ENCODE results near the gene LRRC3. TPM values are rescaled to one million over a fixed set of nuclear protein-coding genes. Genes with fewer than 3 reads are reported as not detected.

The LRRC3 gene
- total RNA-seq, 5 donors from 2014 or later (not counting 1 experiment from before 2014, with no cell fraction given) = 0.76 to 2.2 (median 0.98) TPM

DNA sequence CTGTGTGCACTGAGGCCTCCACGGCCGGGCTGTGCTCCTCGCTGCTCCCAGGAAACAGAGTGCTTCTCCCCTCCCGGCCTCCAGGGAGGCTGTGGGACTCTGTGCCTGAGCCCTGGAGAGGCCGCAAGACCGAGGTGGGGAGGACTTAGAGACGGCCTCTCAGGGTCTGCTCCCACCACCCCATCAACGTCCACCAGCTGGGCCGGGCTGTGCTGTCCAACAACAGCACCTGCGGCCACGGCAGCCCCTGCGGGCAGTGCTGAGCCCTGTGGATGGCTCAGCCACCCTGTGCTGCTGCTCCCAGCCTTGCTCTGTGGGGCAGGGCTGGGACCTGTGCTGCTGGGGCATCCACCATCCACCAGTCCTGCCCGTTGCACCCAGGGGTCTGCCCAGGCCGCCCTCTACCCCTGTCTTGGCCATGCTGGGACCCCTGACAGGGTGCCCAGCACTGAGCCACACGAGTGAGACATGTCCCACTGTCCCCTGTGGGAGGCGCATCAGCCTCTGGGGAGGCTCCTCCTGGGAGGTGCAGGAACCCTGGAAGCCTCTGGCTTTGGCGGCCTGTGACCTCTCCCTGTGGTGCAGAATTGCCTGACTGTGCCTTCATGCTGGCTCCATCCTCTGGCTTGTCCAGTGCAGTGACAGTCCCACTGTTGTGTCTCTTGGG, 31.2 kb upstream of the LRRC3 start:
- peaks cover 0 to 2% of the 10 kb centered on the region in 2 experiments for H3K27me3 ChIP-seq (replicated peaks in 1 of 2; ENCODE audit: control insufficient read depth in 2 of 2, extremely low read depth in 1 of 2, insufficient read depth in 2 of 2, low read length in 1 of 2)
- WGBS (ENCODE audit: insufficient coverage) = 82% methylated on average over 17 of the region's 17 CpGs
- no peaks in the 10 kb centered on the region for H3K9me3 ChIP-seq
- no peaks in the 10 kb centered on the region for H3K36me3 ChIP-seq (ENCODE audit: control insufficient read depth in 2 of 2, extremely low read depth in 1 of 2, insufficient read depth in 1 of 2, low read length in 1 of 2)
- ChIA-PET CTCF (no interaction called here), POLR2A (no interaction called here)
- no peak overlapping the region for H3K27ac ChIP-seq (ENCODE audit: low read length)
- no peaks in the 10 kb centered on the region for H3K4me1 ChIP-seq (ENCODE audit: control insufficient read depth in 1 of 2, extremely low read depth in 1 of 2, insufficient read depth in 2 of 2, low read length in 2 of 2)
- ATAC-seq (replicated peaks in 1 of 4) = no peak
- Mint-ChIP-seq H3K4me3 (no peak overlapping the region), H3K36me3 (no peaks in the 10 kb centered on the region), H3K9me3 (peaks cover 2 to 6% (median 3%) of the 10 kb centered on the region in 3 donors), H3K4me1 (no peaks in the 10 kb centered on the region), H3K27ac (no peak overlapping the region), H3K27me3 (no peaks in the 10 kb centered on the region)
- H3K4me3 ChIP-seq (ENCODE audit: control insufficient read depth in 1 of 2, extremely low read depth in 1 of 2, low read length in 1 of 2) = no peak overlapping the region
- DNase-seq = no peak

DNA sequence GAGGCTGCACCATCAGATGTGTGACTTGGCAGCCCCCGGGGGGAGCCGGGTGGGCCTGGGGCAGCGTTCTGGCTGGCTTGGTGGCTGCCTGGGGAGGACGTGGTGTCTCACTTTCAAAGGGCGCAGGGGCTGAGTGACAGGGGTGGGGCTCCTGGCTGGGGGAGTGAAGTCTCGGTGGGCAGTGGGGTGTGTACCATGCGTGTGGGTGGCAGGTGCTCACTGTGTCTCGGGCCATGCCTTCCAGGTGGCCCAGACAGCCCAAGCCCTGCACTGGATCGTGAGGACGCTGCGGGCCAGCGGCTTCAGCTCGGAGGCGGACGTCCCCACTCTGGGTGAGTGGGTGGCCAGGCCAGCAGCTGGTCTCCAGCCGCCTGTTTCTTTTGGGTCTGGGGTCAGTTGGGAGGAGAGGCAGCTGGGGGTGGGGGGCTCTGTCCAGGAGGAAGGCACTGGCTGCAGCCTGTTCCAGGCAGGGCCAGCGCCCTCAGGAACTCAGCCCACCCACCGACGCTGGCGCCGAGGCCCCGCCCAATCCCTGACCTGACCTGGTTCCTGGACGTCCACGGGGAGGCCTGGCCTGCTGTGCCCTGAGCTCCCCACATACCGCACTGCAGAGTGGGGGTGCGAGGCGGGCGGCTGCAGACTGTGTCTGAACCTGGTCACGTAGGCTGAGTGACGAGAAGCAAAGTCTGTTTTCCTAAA, 30.6 kb upstream of the LRRC3 start:
- ChIA-PET POLR2A (no interaction called here), CTCF (interaction anchor here in 1 of 2 donors (0.6 kb wide), 1 partner anchor 347 kb away, joined by 4 read pairs; no protein-coding TSS in a partner anchor)
- Histone ChIP-seq H3K27ac (ENCODE audit: low read length) (no peak overlapping the region), H3K4me1 (ENCODE audit: control insufficient read depth in 1 of 2, extremely low read depth in 1 of 2, insufficient read depth in 2 of 2, low read length in 2 of 2) (no peaks in the 10 kb centered on the region), H3K36me3 (ENCODE audit: control insufficient read depth in 2 of 2, extremely low read depth in 1 of 2, insufficient read depth in 1 of 2, low read length in 1 of 2) (no peaks in the 10 kb centered on the region), H3K9me3 (peaks cover 1% of the 10 kb centered on the region), H3K4me3 (ENCODE audit: control insufficient read depth in 1 of 2, extremely low read depth in 1 of 2, low read length in 1 of 2) (no peak overlapping the region), H3K27me3 (replicated peaks in 1 of 2; ENCODE audit: control insufficient read depth in 2 of 2, extremely low read depth in 1 of 2, insufficient read depth in 2 of 2, low read length in 1 of 2) (peaks cover 0 to 2% of the 10 kb centered on the region in 2 experiments)
- Mint-ChIP-seq H3K4me1 (no peaks in the 10 kb centered on the region), H3K9me3 (peaks cover 3 to 4% (median 4%) of the 10 kb centered on the region in 3 donors), H3K27ac (no peak overlapping the region), H3K4me3 (no peak overlapping the region), H3K27me3 (no peaks in the 10 kb centered on the region), H3K36me3 (no peaks in the 10 kb centered on the region)
- 89% methylated on average over 29 of the region's 30 CpGs for WGBS (ENCODE audit: insufficient coverage)
- DNase-seq (no peak), ATAC-seq (replicated peaks in 1 of 4) (no peak)

DNA sequence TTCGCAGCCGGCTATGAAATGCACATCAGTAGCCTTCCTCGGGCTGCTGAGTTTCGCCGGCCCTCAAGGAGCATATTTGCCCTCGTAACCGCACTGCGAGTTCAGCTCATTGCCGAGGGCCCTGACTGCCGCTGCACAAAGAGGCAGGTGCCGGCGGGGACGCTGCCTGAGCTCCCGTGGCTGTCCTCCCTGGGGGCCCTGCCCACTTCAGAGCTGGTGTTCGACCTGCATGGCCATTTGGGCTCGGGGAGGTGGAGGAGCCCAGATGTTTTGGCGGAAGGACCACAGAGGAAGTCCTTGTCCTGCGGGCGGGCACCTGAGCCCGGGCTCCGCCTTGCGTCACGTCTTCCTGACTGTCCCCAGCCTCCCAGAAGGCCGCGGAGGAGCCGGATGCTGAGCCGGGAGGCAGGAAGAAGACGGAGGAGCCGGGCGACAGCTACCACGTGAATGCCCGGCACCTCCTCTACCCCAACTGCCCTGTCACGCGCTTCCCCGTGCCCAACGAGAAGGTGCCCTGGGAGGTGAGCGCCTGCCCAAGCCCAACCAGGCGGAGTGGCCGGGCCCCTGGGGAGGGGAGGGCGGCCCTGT, 29.9 kb upstream of the LRRC3 start:
- Histone ChIP-seq H3K36me3 (ENCODE audit: control insufficient read depth in 2 of 2, extremely low read depth in 1 of 2, insufficient read depth in 1 of 2, low read length in 1 of 2) (no peaks in the 10 kb centered on the region), H3K9me3 (peaks cover 5% of the 10 kb centered on the region), H3K27ac (ENCODE audit: low read length) (no peak overlapping the region), H3K27me3 (replicated peaks in 1 of 2; ENCODE audit: control insufficient read depth in 2 of 2, extremely low read depth in 1 of 2, insufficient read depth in 2 of 2, low read length in 1 of 2) (peaks cover 0 to 2% of the 10 kb centered on the region in 2 experiments), H3K4me3 (ENCODE audit: control insufficient read depth in 1 of 2, extremely low read depth in 1 of 2, low read length in 1 of 2) (no peak overlapping the region), H3K4me1 (ENCODE audit: control insufficient read depth in 1 of 2, extremely low read depth in 1 of 2, insufficient read depth in 2 of 2, low read length in 2 of 2) (no peaks in the 10 kb centered on the region)
- H3K27ac Mint-ChIP-seq = no peak overlapping the region
- WGBS (ENCODE audit: insufficient coverage) = 92% methylated on average over 27 of the region's 40 CpGs
- H3K36me3 Mint-ChIP-seq = peaks cover 3% of the 10 kb centered on the region
- H3K27me3 Mint-ChIP-seq = no peaks in the 10 kb centered on the region
- ATAC-seq (replicated peaks in 1 of 4) (no peak), DNase-seq (no peak)
- H3K4me1 Mint-ChIP-seq = no peaks in the 10 kb centered on the region
- H3K9me3 Mint-ChIP-seq = peaks cover 7 to 9% (median 8%) of the 10 kb centered on the region in 3 donors
- ChIA-PET POLR2A (no interaction called here), CTCF (interaction anchor here in 1 of 2 donors (0.6 kb wide), 1 partner anchor 347 kb away, joined by 4 read pairs; no protein-coding TSS in a partner anchor)
- no peak overlapping the region for H3K4me3 Mint-ChIP-seq

DNA sequence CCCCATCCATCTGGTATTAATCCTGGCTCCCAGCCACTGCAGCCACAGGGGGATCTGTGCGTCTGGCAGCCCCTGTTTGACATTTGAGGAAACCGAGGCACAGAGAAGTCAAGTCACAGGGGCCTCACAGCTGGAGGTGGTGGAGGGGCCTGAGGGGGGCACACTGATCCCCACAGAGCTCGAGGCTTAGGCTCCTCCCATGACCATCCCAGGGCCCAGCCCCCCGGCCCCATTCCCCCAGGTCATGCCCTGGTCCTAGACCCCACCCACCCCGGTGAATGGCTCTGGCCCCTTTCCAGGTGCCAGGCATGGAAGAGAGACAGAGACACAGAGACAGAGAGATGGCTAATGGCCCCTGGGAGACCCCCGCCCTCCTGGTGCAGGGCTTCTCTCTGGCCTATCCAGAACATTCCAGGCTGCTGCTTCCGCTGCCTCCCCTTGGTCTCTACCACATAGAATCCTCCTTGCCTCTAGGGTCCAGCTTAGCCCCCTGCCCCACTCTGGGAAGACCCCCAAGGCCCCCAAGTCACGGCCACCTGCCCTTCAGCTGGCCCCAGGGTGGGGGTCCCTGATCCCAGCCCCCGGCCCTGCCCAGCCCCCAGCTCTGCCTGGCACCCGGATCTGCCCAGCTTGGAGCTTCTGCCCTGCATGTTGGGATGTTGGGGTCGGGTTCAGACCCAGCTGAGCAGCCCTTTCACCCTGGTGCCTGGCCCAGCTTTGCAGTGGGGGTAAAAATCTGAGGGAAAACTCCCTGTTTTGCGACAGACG, 29.2 kb upstream of the LRRC3 start:
- no peak overlapping the region for H3K4me3 Mint-ChIP-seq
- Histone ChIP-seq H3K27ac (ENCODE audit: low read length) (no peak overlapping the region), H3K27me3 (replicated peaks in 1 of 2; ENCODE audit: control insufficient read depth in 2 of 2, extremely low read depth in 1 of 2, insufficient read depth in 2 of 2, low read length in 1 of 2) (peaks cover 0 to 2% of the 10 kb centered on the region in 2 experiments), H3K4me1 (ENCODE audit: control insufficient read depth in 1 of 2, extremely low read depth in 1 of 2, insufficient read depth in 2 of 2, low read length in 2 of 2) (no peaks in the 10 kb centered on the region), H3K36me3 (ENCODE audit: control insufficient read depth in 2 of 2, extremely low read depth in 1 of 2, insufficient read depth in 1 of 2, low read length in 1 of 2) (no peaks in the 10 kb centered on the region), H3K4me3 (ENCODE audit: control insufficient read depth in 1 of 2, extremely low read depth in 1 of 2, low read length in 1 of 2) (no peak overlapping the region), H3K9me3 (peaks cover 5% of the 10 kb centered on the region)
- WGBS (ENCODE audit: insufficient coverage) = 82% methylated on average over 9 of the region's 13 CpGs
- ATAC-seq (replicated peaks in 1 of 4) (no peak), DNase-seq (no peak)
- no peak overlapping the region for H3K27ac Mint-ChIP-seq
- H3K27me3 Mint-ChIP-seq = no peaks in the 10 kb centered on the region
- H3K36me3 Mint-ChIP-seq = peaks cover 3% of the 10 kb centered on the region
- ChIA-PET CTCF (no interaction called here), POLR2A (no interaction called here)
- no peaks in the 10 kb centered on the region for H3K4me1 Mint-ChIP-seq
- H3K9me3 Mint-ChIP-seq = peaks cover 10 to 12% (median 11%) of the 10 kb centered on the region in 3 donors

DNA sequence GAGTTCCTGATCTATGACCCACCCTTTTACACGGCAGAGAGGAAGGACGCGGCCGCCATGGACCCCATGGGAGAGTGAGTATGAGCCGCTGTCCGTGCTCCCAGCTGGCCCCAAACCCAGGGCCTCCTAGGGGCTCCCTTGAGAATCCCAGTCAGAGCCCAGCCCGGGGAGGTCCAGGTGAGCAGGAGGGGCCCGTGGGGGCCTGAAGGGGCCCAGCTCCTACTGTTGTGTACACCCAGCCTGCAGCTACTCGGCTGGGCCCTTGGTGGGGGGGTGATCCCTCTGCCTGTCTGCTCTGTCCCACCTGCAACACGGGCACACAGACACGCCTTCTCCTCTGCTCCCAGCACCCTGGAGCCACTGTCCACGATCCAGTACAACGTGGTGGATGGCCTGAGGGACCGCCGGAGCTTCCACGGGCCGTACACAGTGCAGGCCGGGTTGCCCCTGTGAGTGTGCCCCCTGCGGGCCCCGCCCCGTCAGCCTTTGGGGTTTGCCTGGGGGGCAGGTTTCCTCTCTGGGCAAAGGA, 28.6 kb upstream of the LRRC3 start:
- Mint-ChIP-seq H3K36me3 (peaks cover 3% of the 10 kb centered on the region), H3K4me1 (no peaks in the 10 kb centered on the region), H3K27me3 (no peaks in the 10 kb centered on the region), H3K4me3 (no peak overlapping the region), H3K9me3 (peaks cover 11 to 16% (median 15%) of the 10 kb centered on the region in 3 donors), H3K27ac (no peak overlapping the region)
- ChIA-PET POLR2A (no interaction called here), CTCF (no interaction called here)
- H3K36me3 ChIP-seq (ENCODE audit: control insufficient read depth in 2 of 2, extremely low read depth in 1 of 2, insufficient read depth in 1 of 2, low read length in 1 of 2) = no peaks in the 10 kb centered on the region
- no peak for ATAC-seq (replicated peaks in 1 of 4)
- DNase-seq = peak in 1 of 35 experiments; percentile 20
- H3K4me1 ChIP-seq (ENCODE audit: control insufficient read depth in 1 of 2, extremely low read depth in 1 of 2, insufficient read depth in 2 of 2, low read length in 2 of 2) = no peaks in the 10 kb centered on the region
- no peak overlapping the region for H3K27ac ChIP-seq (ENCODE audit: low read length)
- no peak overlapping the region for H3K4me3 ChIP-seq (ENCODE audit: control insufficient read depth in 1 of 2, extremely low read depth in 1 of 2, low read length in 1 of 2)
- peaks cover 0 to 2% of the 10 kb centered on the region in 2 experiments for H3K27me3 ChIP-seq (replicated peaks in 1 of 2; ENCODE audit: control insufficient read depth in 2 of 2, extremely low read depth in 1 of 2, insufficient read depth in 2 of 2, low read length in 1 of 2)
- 90% methylated on average over 8 of the region's 21 CpGs for WGBS (ENCODE audit: insufficient coverage)
- peaks cover 5% of the 10 kb centered on the region for H3K9me3 ChIP-seq
